ENCODE data around the gene SMC5.

- TF ChIP-seq CTCF (conservative IDR thresholded peaks at IDR 0.05; ENCODE audit: low read length), result no peak
- TF ChIP-seq EZH2phosphoT487 (IDR thresholded peaks at IDR 0.05; ENCODE audit: borderline replicate concordance), result no peak
These were observed 3.6 kb downstream of the SMC5 start for GRCh38 chr9:70262366-70262765.

Measured in Loucy (cell line).